Measurements from ENCODE around the gene IRF2BP2. TPM values are rescaled to one million over a fixed set of nuclear protein-coding genes. Genes with fewer than 3 reads are reported as not detected.

IRF2BP2 gene
- total RNA-seq, 4 donors from 2014 or later: 106 to 125 (median 115) TPM

- WGBS, 2 donors: 35 to 57% methylated on average over 3 of the region's 3 CpGs
- H3K27ac ChIP-seq: peak overlapping the region in 1 of 3 donors; percentile 8
- peaks cover 18 to 52% of the 10 kb centered on the region in 2 donors for H3K4me1 ChIP-seq
- no peaks in the 10 kb centered on the region for H3K9me3 ChIP-seq
- no peaks in the 10 kb centered on the region for H3K27me3 ChIP-seq
- H3K36me3 ChIP-seq: no peaks in the 10 kb centered on the region
- intact Hi-C loops (cut with DNase I): no loop called here
- TF ChIP-seq POLR2A (IDR thresholded peaks at IDR 0.05): no peak
- TF ChIP-seq CTCF (IDR thresholded peaks at IDR 0.05): no peak
- DNase-seq: no peak
- no peak overlapping the region for H3K4me3 ChIP-seq (replicated peaks in 1 of 3)
Observed at GRCh38 chr1:234621127-234621468, 11.1 kb upstream of the IRF2BP2 start.

GRCh38 chr1:234620272-234621126 lies 10.5 kb upstream of the IRF2BP2 start:
- no peak overlapping the region for H3K4me3 ChIP-seq (replicated peaks in 1 of 3)
- WGBS, 2 donors: 77 to 85% methylated on average over 6 of the region's 6 CpGs
- H3K36me3 ChIP-seq: no peaks in the 10 kb centered on the region
- intact Hi-C loops (cut with DNase I): no loop called here
- peak; percentile 75 for DNase-seq
- peaks cover 18 to 52% of the 10 kb centered on the region in 2 donors for H3K4me1 ChIP-seq
- no peaks in the 10 kb centered on the region for H3K9me3 ChIP-seq
- peak overlapping the region in 2 of 3 donors; percentile 13 to 39 for H3K27ac ChIP-seq
- no peak for TF ChIP-seq CTCF (IDR thresholded peaks at IDR 0.05)
- TF ChIP-seq POLR2A (IDR thresholded peaks at IDR 0.05): no peak
- no peaks in the 10 kb centered on the region for H3K27me3 ChIP-seq

GRCh38 chr1:234619794-234620247 lies 9.8 kb upstream of the IRF2BP2 start:
- H3K4me3 ChIP-seq (replicated peaks in 1 of 3): no peak overlapping the region
- intact Hi-C loops (cut with DNase I): loop anchor here (10.0 kb wide), 1 partner anchor 365 kb away; no protein-coding TSS in a partner anchor
- DNase-seq: no peak
- H3K4me1 ChIP-seq: peaks cover 18 to 52% of the 10 kb centered on the region in 2 donors
- no peaks in the 10 kb centered on the region for H3K36me3 ChIP-seq
- no peak for TF ChIP-seq CTCF (IDR thresholded peaks at IDR 0.05)
- TF ChIP-seq POLR2A (IDR thresholded peaks at IDR 0.05): no peak
- no peaks in the 10 kb centered on the region for H3K27me3 ChIP-seq
- 78 to 81% methylated on average over 6 of the region's 6 CpGs for WGBS, 2 donors
- no peaks in the 10 kb centered on the region for H3K9me3 ChIP-seq
- peak overlapping the region in 1 of 3 donors; percentile 39 for H3K27ac ChIP-seq

GRCh38 chr1:234619071-234619480 lies 9.1 kb upstream of the IRF2BP2 start:
- DNase-seq: no peak
- Histone ChIP-seq H3K27me3 (no peaks in the 10 kb centered on the region), H3K4me3 (replicated peaks in 1 of 3) (no peak overlapping the region), H3K27ac (peak overlapping the region; percentile 50 to 71 (median 53)), H3K9me3 (no peaks in the 10 kb centered on the region), H3K4me1 (peaks cover 21 to 47% of the 10 kb centered on the region in 2 donors), H3K36me3 (no peaks in the 10 kb centered on the region)
- 78 to 89% methylated on average over 3 of the region's 3 CpGs for WGBS, 2 donors
- intact Hi-C loops (cut with DNase I): loop anchor here (10.0 kb wide), 1 partner anchor 366 kb away; no protein-coding TSS in a partner anchor
- TF ChIP-seq CTCF (IDR thresholded peaks at IDR 0.05) (no peak), POLR2A (IDR thresholded peaks at IDR 0.05) (no peak)

- Histone ChIP-seq H3K4me3 (replicated peaks in 1 of 3) (no peak overlapping the region), H3K9me3 (no peaks in the 10 kb centered on the region), H3K4me1 (peaks cover 24 to 49% of the 10 kb centered on the region in 2 donors), H3K27ac (peak overlapping the region; percentile 50 to 71 (median 53)), H3K27me3 (no peaks in the 10 kb centered on the region), H3K36me3 (no peaks in the 10 kb centered on the region)
- TF ChIP-seq POLR2A (IDR thresholded peaks at IDR 0.05): no peak
- TF ChIP-seq CTCF (IDR thresholded peaks at IDR 0.05): no peak
- DNase-seq: no peak
- WGBS, 2 donors: 54 to 74% methylated on average over 5 of the region's 5 CpGs
- intact Hi-C loops (cut with DNase I): loop anchor here (10.0 kb wide), 1 partner anchor 366 kb away; no protein-coding TSS in a partner anchor
Observed at GRCh38 chr1:234618737-234619049, 8.7 kb upstream of the IRF2BP2 start.

All from thyroid gland (tissue), 4 donors.